ENCODE measurements around the gene CYP19A1. TPM values are rescaled to one million over a fixed set of nuclear protein-coding genes. Genes with fewer than 3 reads are reported as not detected.

The CYP19A1 gene
- total and polyA plus RNA-seq, 2 of the 8 experiments (the other 6 are each of a cell fraction or from before 2014, with no cell fraction given), result not detected

- no peak for TF ChIP-seq ATF3 (IDR thresholded peaks at IDR 0.05; ENCODE audit: insufficient read depth, low read depth, low read length)
- TF ChIP-seq FOSL1 (IDR thresholded peaks at IDR 0.05; ENCODE audit: insufficient read depth, low read depth, low read length), result no peak
- no peak for TF ChIP-seq SP1 (IDR thresholded peaks at IDR 0.05; ENCODE audit: low read depth, low read length)
- TF ChIP-seq EZH2 (IDR thresholded peaks at IDR 0.05; ENCODE audit: low read depth, low read length, severe bottlenecking), result no peak
Measured at GRCh38 chr15:51205050-51205975, 133.1 kb downstream of the CYP19A1 start (continued).
